ENCODE data around the gene PLEKHA5.

DNA sequence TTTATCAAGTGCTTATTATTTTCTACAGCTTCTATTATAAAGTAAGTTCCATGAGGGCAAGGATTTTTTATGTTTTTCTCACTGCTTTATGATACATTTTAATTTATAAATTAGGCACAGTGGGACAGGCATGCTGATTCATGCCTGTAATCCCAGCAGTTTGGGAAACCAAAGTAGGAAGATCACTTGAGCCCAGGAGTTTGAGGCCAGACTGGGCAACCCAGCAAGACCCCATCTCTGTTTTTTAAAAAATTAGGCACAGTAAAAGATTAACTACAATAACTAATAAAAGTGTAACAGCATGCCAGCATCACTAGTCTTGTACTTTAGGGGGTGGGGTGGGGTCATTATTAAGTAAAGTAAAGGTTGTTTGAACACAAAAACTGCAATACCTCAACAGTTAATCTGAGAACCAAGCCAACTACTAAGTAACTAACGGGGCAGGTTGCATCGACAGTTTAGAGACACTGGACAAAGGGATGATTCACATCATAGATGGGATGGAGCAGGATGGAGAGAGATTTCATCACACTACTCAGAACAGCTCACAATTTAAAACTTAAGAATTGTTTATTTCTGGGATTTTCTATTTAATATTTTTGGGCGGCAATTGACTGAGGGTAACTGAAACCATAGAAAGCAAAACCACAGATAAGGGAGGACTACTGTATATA lies 119.5 kb downstream of the PLEKHA5 start:
- TF ChIP-seq POLR2A (IDR thresholded peaks at IDR 0.05), result no peak
- TF ChIP-seq, protein P1, sequence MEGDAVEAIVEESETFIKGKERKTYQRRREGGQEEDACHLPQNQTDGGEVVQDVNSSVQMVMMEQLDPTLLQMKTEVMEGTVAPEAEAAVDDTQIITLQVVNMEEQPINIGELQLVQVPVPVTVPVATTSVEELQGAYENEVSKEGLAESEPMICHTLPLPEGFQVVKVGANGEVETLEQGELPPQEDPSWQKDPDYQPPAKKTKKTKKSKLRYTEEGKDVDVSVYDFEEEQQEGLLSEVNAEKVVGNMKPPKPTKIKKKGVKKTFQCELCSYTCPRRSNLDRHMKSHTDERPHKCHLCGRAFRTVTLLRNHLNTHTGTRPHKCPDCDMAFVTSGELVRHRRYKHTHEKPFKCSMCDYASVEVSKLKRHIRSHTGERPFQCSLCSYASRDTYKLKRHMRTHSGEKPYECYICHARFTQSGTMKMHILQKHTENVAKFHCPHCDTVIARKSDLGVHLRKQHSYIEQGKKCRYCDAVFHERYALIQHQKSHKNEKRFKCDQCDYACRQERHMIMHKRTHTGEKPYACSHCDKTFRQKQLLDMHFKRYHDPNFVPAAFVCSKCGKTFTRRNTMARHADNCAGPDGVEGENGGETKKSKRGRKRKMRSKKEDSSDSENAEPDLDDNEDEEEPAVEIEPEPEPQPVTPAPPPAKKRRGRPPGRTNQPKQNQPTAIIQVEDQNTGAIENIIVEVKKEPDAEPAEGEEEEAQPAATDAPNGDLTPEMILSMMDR (IDR thresholded peaks at IDR 0.05), result no peak

Measured in body of pancreas (tissue), 4 donors.